LNCAP (cell line): ENCODE results near the gene REX1BD.

Experiments
- TF ChIP-seq, protein P1 (sequence below): fragments of 450-650 bp; IDR thresholded peaks from 2 replicates; pipeline ENCODE4 v1.5.1; 2017; ENCODE audit warnings: mild to moderate bottlenecking

The REX1BD gene

DNA sequence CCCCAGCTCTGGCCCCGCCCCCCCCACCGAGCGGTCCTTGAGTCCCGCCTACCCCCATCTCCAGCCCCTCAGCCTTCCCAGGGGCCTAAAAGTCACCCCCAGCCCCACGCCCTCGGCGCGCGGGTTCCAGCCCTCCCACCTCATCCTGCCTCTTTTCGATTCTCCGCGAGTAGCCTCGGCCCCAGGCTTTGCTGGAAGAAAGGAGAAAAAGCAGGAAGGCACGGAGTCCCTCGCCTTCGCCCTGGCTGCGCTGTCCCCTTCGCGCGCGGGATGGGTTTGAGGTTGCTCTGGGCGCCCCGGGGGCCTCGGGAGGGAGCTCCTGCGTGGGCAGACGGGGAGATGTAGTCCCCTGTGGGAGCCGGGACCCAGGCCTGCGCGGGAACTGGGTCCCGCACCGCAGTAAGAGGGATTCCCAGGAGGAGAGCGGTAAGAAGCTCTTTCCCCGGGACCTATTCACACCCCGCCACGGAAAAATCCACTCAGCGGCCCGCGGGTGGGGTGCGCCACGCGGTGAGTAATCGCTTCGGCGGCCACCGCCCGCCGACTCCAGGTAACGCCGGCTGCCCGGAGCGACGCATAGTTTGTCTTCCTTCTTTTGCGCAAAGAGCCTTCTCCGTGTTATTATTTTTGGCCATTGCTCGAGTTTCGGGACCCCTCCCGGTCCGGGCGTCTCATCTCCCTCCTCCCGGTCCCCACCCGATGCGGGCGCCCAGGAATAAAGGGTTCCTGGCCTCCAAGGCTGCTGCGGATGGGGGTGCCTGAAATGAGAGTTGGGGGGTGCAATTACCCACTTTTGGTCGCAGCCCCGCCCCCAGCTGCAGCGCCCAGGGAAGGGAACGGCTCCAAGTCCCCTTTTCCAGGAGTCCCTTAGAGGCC is 18.9 kb downstream of the REX1BD start:
- TF ChIP-seq, protein P1, sequence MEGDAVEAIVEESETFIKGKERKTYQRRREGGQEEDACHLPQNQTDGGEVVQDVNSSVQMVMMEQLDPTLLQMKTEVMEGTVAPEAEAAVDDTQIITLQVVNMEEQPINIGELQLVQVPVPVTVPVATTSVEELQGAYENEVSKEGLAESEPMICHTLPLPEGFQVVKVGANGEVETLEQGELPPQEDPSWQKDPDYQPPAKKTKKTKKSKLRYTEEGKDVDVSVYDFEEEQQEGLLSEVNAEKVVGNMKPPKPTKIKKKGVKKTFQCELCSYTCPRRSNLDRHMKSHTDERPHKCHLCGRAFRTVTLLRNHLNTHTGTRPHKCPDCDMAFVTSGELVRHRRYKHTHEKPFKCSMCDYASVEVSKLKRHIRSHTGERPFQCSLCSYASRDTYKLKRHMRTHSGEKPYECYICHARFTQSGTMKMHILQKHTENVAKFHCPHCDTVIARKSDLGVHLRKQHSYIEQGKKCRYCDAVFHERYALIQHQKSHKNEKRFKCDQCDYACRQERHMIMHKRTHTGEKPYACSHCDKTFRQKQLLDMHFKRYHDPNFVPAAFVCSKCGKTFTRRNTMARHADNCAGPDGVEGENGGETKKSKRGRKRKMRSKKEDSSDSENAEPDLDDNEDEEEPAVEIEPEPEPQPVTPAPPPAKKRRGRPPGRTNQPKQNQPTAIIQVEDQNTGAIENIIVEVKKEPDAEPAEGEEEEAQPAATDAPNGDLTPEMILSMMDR, result no peak

- TF ChIP-seq, protein P1, result no peak
Measured at GRCh38 chr19:18608102-18608804, 19.7 kb downstream of the REX1BD start.

DNA sequence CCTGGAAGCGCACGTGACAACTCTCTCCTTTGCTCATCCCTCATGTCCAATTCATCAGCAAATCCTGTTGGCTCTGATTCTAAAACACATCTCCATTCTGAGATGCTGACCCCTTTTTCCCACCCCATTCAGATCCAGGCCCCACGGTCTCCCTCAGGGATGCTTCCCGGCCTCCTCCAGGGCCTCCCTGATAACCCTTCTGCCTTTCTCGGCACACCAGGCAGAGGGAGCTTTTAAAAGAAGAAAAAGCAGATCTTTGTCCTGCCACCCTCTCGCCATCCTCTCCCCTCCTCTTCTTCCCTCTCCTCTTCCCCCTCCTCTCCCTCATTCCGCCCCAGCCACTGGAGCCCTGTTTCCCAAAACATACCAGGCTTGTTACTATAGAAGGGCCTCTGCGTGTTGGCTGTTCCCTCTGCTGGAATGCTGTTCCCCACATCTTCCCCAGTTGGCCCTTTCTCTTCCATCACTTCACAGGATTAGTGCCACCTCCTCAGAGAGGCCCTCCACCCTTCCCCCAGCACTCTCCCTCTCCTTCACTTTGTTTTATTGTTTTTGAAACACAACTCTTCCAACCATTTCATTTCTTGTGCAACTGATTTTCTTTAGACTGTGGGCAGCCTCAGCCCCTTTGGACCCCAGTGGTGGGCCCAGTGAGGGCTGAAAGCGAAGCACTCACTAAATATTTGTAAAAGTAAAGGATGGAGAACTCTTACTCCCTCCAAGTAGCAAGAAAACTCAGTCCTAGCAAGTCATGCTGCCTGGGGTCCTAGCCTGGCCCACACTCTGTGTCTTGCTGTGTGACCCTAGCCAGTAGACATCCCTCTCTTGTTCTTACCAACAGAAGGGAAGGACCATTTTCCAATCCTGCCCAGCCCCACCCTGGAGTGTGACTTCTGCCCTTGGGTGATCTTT is 20.5 kb downstream of the REX1BD start:
- TF ChIP-seq, protein P1, result no peak

- TF ChIP-seq, protein P1, result no peak
Measured at GRCh38 chr19:18609717-18610051, 21.1 kb downstream of the REX1BD start.

GRCh38 chr19:18610245-18610555 is 21.6 kb downstream of the REX1BD start:
- TF ChIP-seq, protein P1, result no peak

DNA sequence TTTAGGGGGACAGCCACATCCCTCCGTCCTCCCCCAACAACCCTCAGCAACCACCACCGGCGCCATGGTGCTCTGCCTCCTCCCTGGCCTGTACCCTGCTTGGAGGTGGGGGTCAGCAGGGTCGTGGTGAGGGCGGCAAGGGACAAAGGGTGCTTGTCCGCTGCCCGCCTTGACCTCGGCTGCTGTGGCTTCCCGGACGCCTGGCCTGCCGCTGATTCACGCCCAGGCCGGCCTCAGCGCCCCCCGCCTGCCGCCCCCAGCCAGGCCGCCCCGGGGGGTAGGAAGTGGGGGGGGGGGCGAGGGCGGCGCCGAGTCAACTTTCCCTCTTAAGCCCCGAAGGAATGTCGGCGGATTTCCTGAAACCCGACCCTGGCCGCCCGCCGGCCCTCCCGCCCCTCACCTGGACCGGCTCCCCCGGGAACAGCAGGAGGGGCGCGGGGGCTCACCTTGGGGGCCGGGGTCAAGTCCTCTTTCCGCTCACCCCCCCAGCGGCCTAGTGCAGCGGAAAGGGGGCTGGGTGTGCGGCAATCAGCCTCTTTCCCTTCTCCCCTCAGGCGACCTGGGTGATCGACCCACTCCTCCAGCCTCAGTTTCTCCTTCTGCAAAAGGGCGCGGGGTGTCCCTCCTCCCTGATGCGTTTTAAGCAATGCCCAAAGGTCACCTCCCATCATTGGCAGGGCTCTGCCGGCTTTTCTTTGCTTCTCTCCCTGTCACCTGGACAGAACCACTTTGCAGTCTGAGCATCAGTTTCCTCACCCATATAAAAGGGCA is 22.1 kb downstream of the REX1BD start:
- TF ChIP-seq, protein P1, result no peak
